NAMALWA (cell line): ENCODE measurements around the gene SLC12A8.
A peak's percentile ranks its signal among the peaks of the same experiment; 100 is the strongest.

Experiments
- DNase-seq: peaks from one replicate; pipeline ENCODE4 v3.0.0-alpha.2; 2015; ENCODE audit warnings: low spot score

The SLC12A8 gene

GRCh38 chr3:125054062-125054448, 158.5 kb downstream of the SLC12A8 start:
- peak; percentile 13 for DNase-seq

GRCh38 chr3:125053304-125053699, 159.2 kb downstream of the SLC12A8 start:
- DNase-seq: no peak

- DNase-seq: peak; percentile 19
These were observed 159.8 kb downstream of the SLC12A8 start for GRCh38 chr3:125052624-125053303.

GRCh38 chr3:125051715-125052581, 160.6 kb downstream of the SLC12A8 start:
- peak; percentile 39 for DNase-seq

- no peak for DNase-seq
These were observed 161.3 kb downstream of the SLC12A8 start for GRCh38 chr3:125051205-125051604.

- no peak for DNase-seq
These were observed 162.0 kb downstream of the SLC12A8 start for GRCh38 chr3:125050488-125051090.

- DNase-seq: no peak
These were observed 164.3 kb downstream of the SLC12A8 start for GRCh38 chr3:125048282-125048681.

GRCh38 chr3:125045965-125046364, 166.6 kb downstream of the SLC12A8 start:
- DNase-seq: no peak

- DNase-seq: no peak
These were observed 167.4 kb downstream of the SLC12A8 start for GRCh38 chr3:125045194-125045593.

GRCh38 chr3:125043599-125044151, 168.9 kb downstream of the SLC12A8 start:
- no peak for DNase-seq

- DNase-seq: no peak
These were observed 169.7 kb downstream of the SLC12A8 start for GRCh38 chr3:125042725-125043406.

GRCh38 chr3:125039131-125040100, 173.1 kb downstream of the SLC12A8 start:
- no peak for DNase-seq

- DNase-seq: no peak
These were observed 174.9 kb downstream of the SLC12A8 start for GRCh38 chr3:125037498-125038150.

GRCh38 chr3:125035217-125035616, 177.3 kb downstream of the SLC12A8 start:
- DNase-seq: no peak

GRCh38 chr3:125033616-125034015, 178.9 kb downstream of the SLC12A8 start:
- DNase-seq: no peak

GRCh38 chr3:125033135-125033534, 179.4 kb downstream of the SLC12A8 start:
- DNase-seq: no peak

GRCh38 chr3:125032683-125033082, 179.9 kb downstream of the SLC12A8 start:
- DNase-seq: no peak
